Memory B cell (primary cell): Measurements from ENCODE around the gene KCNK7.

Source experiments
- ATAC-seq: fragments of 150-1000 bp; cut with Tn5 transposase; 2 replicates; pipeline ENCODE4 v1.10.0; 2021; ENCODE audit warnings: low read depth, mild to moderate bottlenecking, moderate library complexity
- DNase-seq, 2 donors: peaks; one replicate each; pipeline ENCODE4 v3.0.0; 2022; ENCODE audit warnings: low spot score in 2 of 2
- H3K27ac Mint-ChIP-seq: one replicate; pipeline ENCODE4 v1.8.0; 2022; ENCODE audit warnings: mild to moderate bottlenecking, moderate library complexity, mixed read lengths
- H3K27me3 Mint-ChIP-seq: one replicate; pipeline ENCODE4 v1.8.0; 2022; ENCODE audit warnings: mixed read lengths
- H3K36me3 Mint-ChIP-seq: one replicate; pipeline ENCODE4 v1.8.0; 2022; ENCODE audit warnings: mild to moderate bottlenecking, mixed read lengths
- H3K4me1 Mint-ChIP-seq: one replicate; pipeline ENCODE4 v1.8.0; 2022; ENCODE audit warnings: mixed read lengths
- H3K4me3 Mint-ChIP-seq: one replicate; pipeline ENCODE4 v1.8.0; 2022; ENCODE audit warnings: mild to moderate bottlenecking, moderate library complexity, mixed read lengths
- H3K9me3 Mint-ChIP-seq: one replicate; pipeline ENCODE4 v1.8.0; 2022; ENCODE audit warnings: mixed read lengths

Gene KCNK7

DNA sequence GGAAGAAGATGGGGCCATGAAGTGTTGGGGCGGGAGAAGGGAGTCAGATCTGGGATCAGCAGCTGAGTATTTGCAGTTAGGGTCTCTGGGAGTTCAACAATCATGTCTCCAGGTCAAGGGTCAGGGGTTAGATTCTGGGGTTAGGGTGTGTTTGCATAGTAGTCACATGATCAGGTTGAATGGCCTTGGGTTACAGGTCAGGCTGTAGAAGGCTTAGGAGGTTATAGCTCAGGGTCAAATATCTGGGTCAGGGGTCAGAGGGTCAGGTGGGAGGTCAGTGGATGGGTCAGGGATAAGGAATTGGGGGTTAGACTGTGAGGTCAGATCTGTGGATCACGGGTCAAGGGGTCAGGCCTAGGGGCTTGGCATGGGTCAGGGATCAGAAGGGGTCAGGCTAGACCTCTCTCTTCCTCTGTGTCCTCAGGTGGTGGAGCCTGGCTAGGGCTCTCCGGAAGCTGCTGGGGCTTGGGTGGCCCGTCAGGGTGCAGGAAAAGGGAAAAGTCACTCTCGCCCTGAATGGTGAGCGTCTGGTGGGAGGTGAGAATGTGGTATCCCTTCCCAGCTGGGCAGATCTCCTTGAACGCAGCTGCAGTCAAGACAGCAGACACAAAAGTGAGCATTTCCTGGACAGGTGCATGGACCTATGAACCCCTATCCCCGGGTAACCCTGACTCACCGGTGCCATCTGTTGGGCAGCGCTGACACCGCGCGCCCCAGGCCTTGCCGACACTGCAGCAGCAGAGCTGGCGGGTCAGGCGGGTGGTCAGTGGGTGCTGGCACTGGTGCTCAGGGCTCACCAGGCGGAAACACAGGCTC, 43.8 kb downstream of the KCNK7 start:
- H3K27ac Mint-ChIP-seq: peak overlapping the region; percentile 74
- H3K4me3 Mint-ChIP-seq: peak overlapping the region; percentile 37
- no peaks in the 10 kb centered on the region for H3K27me3 Mint-ChIP-seq
- H3K36me3 Mint-ChIP-seq: no peaks in the 10 kb centered on the region
- ATAC-seq (peak; percentile 82), DNase-seq (peak; percentile 68 to 82)
- no peaks in the 10 kb centered on the region for H3K9me3 Mint-ChIP-seq
- H3K4me1 Mint-ChIP-seq: peaks cover 43% of the 10 kb centered on the region

DNA sequence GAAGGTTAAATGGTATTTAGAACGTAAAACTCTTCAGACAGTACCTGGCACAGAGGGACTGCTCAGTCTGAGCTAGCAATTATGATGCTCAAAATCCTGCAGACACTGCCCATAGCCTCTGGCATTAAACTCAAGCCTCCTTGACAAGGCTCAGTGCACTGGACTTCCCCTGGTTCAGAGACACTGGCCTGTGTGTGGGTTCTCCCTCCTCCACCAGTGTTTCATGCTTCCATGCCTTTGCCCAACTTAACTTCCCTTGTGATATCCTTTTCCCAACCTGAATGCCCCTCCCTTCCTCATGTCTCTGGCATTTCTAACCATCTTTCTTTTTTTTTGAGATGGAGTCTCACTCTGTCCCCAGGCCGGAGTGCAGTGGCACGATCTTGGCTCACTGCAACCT, 46.5 kb downstream of the KCNK7 start:
- H3K9me3 Mint-ChIP-seq: no peaks in the 10 kb centered on the region
- no peak for ATAC-seq
- no peaks in the 10 kb centered on the region for H3K27me3 Mint-ChIP-seq
- H3K4me3 Mint-ChIP-seq: no peak overlapping the region
- H3K4me1 Mint-ChIP-seq: peaks cover 46% of the 10 kb centered on the region
- no peaks in the 10 kb centered on the region for H3K36me3 Mint-ChIP-seq
- H3K27ac Mint-ChIP-seq: no peak overlapping the region
- no peak for DNase-seq

DNA sequence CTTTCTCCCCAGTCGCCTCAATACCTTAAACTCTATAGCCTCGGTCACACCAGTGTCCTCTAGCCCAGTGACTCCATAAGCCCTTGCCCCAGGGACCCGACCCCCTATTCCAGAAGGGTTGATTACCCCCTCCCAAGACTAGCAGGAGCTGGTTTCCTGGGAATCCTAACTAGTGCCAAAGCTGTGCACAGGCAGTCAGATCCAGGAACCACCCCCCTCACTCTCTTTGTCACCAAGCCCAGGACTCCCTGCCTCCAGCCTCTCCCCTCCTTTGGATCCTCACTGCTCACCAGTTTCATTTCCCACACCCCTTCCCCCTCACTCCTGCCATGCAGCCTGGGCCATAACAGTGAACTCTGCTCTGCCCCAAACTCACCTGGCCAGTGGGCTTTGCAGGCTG, 47.2 kb downstream of the KCNK7 start:
- no peaks in the 10 kb centered on the region for H3K27me3 Mint-ChIP-seq
- peak overlapping the region; percentile 82 for H3K27ac Mint-ChIP-seq
- DNase-seq: no peak
- H3K9me3 Mint-ChIP-seq: no peaks in the 10 kb centered on the region
- ATAC-seq: no peak
- peak overlapping the region; percentile 55 for H3K4me3 Mint-ChIP-seq
- peaks cover 46% of the 10 kb centered on the region for H3K4me1 Mint-ChIP-seq
- no peaks in the 10 kb centered on the region for H3K36me3 Mint-ChIP-seq

DNA sequence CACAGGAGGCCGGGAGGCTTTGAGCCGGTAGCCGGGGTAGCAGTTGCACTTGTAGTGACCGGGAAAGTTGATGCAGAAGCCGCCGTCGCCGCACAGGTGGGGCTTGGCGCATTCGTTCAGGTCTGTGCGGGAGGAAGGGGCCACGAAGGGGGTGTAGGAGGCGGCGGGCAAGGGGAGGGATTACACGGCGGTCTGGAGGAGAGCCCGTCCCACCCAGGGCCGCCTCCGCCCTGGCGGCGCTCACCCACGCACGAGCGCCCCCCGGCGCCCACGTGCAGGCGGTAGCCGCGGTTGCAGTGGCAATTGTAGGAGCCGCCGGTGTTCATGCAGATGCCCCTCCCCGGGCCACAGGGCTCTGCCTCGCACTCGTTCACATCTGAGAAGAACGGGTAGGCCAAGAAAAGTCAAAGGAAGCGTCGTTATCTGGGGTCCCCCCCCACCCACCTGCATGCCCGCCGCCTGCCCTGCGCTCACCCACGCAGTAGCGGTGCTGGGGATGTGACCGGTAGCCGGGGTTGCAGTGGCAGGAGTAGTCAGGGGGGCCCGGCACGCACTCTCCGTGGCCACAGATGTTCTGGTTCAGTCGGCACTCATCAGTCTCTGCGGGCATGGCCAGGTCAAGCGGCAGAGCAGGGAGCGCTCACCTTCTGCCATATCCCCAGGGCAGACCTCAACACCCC, 48.0 kb downstream of the KCNK7 start:
- no peak for DNase-seq

DNA sequence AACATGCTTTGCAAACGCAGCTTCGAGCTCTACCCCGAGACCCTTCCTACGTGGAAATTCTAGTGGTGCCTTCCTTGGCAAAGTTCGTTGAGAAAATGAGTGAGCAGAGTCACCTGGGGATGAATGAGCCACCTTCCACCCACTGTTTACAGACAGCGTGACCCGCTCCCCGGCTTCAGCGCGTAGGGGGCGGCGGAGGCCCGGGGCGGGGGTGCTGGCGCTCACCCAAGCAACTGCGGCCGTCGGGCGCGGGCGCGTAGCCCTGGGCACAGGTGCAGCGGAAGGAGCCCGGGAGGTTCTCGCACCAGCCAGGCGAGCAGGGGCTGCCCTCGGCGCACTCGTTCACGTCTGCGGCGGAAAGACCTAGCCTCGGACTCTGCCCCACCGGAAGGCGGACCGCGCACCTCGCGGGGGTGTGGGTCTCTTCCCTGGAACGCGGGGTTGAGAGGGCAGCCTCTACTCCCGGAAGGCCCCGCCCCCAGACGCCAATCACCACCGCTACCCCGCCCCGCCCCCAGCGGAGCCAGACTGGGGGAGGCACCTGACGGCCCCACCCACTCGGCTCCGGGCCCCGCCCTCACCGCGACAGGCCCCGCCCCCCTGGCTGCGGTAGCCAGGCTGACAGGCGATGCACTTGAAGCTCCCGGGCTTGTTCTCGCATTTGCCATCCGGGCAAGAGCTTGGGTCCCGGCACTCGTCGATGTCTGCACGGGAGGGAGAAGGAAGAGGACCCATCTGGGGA, 49.2 kb downstream of the KCNK7 start:
- Mint-ChIP-seq H3K4me1 (peaks cover 40% of the 10 kb centered on the region), H3K27ac (peak overlapping the region; percentile 83), H3K9me3 (no peaks in the 10 kb centered on the region), H3K27me3 (no peaks in the 10 kb centered on the region), H3K4me3 (peak overlapping the region; percentile 84), H3K36me3 (no peaks in the 10 kb centered on the region)
- peak; percentile 99 for DNase-seq
- ATAC-seq: peak; percentile 86

More for the DNA sequence above, 48.0 kb downstream of the KCNK7 start:
- Mint-ChIP-seq H3K36me3 (no peaks in the 10 kb centered on the region), H3K27me3 (no peaks in the 10 kb centered on the region), H3K27ac (no peak overlapping the region), H3K4me1 (peaks cover 46% of the 10 kb centered on the region), H3K4me3 (peak overlapping the region; percentile 84), H3K9me3 (no peaks in the 10 kb centered on the region)
- no peak for ATAC-seq

DNA sequence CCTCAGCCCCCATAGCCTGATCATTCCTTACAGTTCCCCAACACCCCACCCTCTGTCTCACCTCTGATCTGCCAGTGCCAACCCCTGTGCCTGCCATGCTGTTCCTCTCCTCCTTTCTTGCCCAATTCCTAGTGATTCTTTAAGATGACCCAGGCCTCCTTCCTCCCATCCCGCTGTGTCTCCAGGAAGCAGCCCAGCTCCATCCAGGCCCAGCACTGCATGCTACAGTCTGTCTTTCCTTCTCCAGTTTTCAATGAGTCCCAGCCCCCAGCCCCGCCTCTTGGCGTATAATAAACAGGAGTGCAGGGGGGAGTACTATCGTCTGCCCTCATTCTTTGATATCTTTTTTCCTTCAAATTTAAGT, 49.8 kb downstream of the KCNK7 start:
- Mint-ChIP-seq H3K9me3 (no peaks in the 10 kb centered on the region), H3K4me3 (no peak overlapping the region), H3K4me1 (peaks cover 39% of the 10 kb centered on the region), H3K27ac (peak overlapping the region; percentile 83), H3K27me3 (no peaks in the 10 kb centered on the region), H3K36me3 (no peaks in the 10 kb centered on the region)
- ATAC-seq: no peak
- DNase-seq: no peak
